Memory B cell (primary cell): Measurements from ENCODE around the gene UBE2O.

Source experiments
- ATAC-seq: fragments of 150-1000 bp; cut with Tn5 transposase; 2 replicates; pipeline ENCODE4 v1.10.0; 2021; ENCODE audit warnings: low read depth, mild to moderate bottlenecking, moderate library complexity
- DNase-seq, 2 donors: peaks; one replicate each; pipeline ENCODE4 v3.0.0; 2022; ENCODE audit warnings: low spot score in 2 of 2
- H3K27ac Mint-ChIP-seq: one replicate; pipeline ENCODE4 v1.8.0; 2022; ENCODE audit warnings: mild to moderate bottlenecking, moderate library complexity, mixed read lengths
- H3K27me3 Mint-ChIP-seq: one replicate; pipeline ENCODE4 v1.8.0; 2022; ENCODE audit warnings: mixed read lengths
- H3K36me3 Mint-ChIP-seq: one replicate; pipeline ENCODE4 v1.8.0; 2022; ENCODE audit warnings: mild to moderate bottlenecking, mixed read lengths
- H3K4me1 Mint-ChIP-seq: one replicate; pipeline ENCODE4 v1.8.0; 2022; ENCODE audit warnings: mixed read lengths
- H3K4me3 Mint-ChIP-seq: one replicate; pipeline ENCODE4 v1.8.0; 2022; ENCODE audit warnings: mild to moderate bottlenecking, moderate library complexity, mixed read lengths
- H3K9me3 Mint-ChIP-seq: one replicate; pipeline ENCODE4 v1.8.0; 2022; ENCODE audit warnings: mixed read lengths

The UBE2O gene

GRCh38 chr17:76383546-76384221, 69.3 kb downstream of the UBE2O start:
- Mint-ChIP-seq H3K4me1 (peaks cover 12% of the 10 kb centered on the region), H3K4me3 (peak overlapping the region; percentile 94), H3K27me3 (peaks cover 1% of the 10 kb centered on the region), H3K27ac (no peak overlapping the region), H3K36me3 (no peaks in the 10 kb centered on the region), H3K9me3 (no peaks in the 10 kb centered on the region)
- DNase-seq (peak; percentile 27 to 56), ATAC-seq (peak; percentile 31)

- H3K9me3 Mint-ChIP-seq, result no peaks in the 10 kb centered on the region
- ATAC-seq (peak; percentile 29), DNase-seq (peak in 1 of 2 donors; percentile 44)
- H3K4me1 Mint-ChIP-seq, result peaks cover 12% of the 10 kb centered on the region
- H3K27me3 Mint-ChIP-seq, result peaks cover 3% of the 10 kb centered on the region
- no peak overlapping the region for H3K27ac Mint-ChIP-seq
- H3K36me3 Mint-ChIP-seq, result no peaks in the 10 kb centered on the region
- peak overlapping the region; percentile 94 for H3K4me3 Mint-ChIP-seq
Observed at GRCh38 chr17:76382803-76383545, 70.0 kb downstream of the UBE2O start.

GRCh38 chr17:76382351-76382802, 70.6 kb downstream of the UBE2O start:
- DNase-seq (no peak), ATAC-seq (no peak)
- H3K36me3 Mint-ChIP-seq, result no peaks in the 10 kb centered on the region
- peaks cover 1% of the 10 kb centered on the region for H3K9me3 Mint-ChIP-seq
- peaks cover 5% of the 10 kb centered on the region for H3K27me3 Mint-ChIP-seq
- H3K27ac Mint-ChIP-seq, result no peak overlapping the region
- H3K4me1 Mint-ChIP-seq, result peaks cover 12% of the 10 kb centered on the region
- peak overlapping the region; percentile 73 for H3K4me3 Mint-ChIP-seq

- Mint-ChIP-seq H3K36me3 (no peaks in the 10 kb centered on the region), H3K27me3 (peaks cover 5% of the 10 kb centered on the region), H3K4me1 (peaks cover 12% of the 10 kb centered on the region), H3K4me3 (peak overlapping the region; percentile 34), H3K27ac (no peak overlapping the region), H3K9me3 (peaks cover 1% of the 10 kb centered on the region)
- ATAC-seq (no peak), DNase-seq (no peak)
Observed at GRCh38 chr17:76381633-76382350, 71.2 kb downstream of the UBE2O start.

GRCh38 chr17:76379646-76380376, 73.1 kb downstream of the UBE2O start:
- Mint-ChIP-seq H3K36me3 (no peaks in the 10 kb centered on the region), H3K27me3 (peaks cover 8% of the 10 kb centered on the region), H3K27ac (no peak overlapping the region), H3K4me1 (peaks cover 7% of the 10 kb centered on the region), H3K9me3 (peaks cover 1% of the 10 kb centered on the region), H3K4me3 (no peak overlapping the region)
- ATAC-seq (no peak), DNase-seq (no peak)

- H3K27me3 Mint-ChIP-seq, result peaks cover 8% of the 10 kb centered on the region
- ATAC-seq, result no peak
- no peaks in the 10 kb centered on the region for H3K36me3 Mint-ChIP-seq
- H3K9me3 Mint-ChIP-seq, result peaks cover 1% of the 10 kb centered on the region
- H3K4me3 Mint-ChIP-seq, result no peak overlapping the region
- H3K4me1 Mint-ChIP-seq, result peaks cover 7% of the 10 kb centered on the region
- DNase-seq, result no peak
- no peak overlapping the region for H3K27ac Mint-ChIP-seq
Observed at GRCh38 chr17:76379275-76379641, 73.7 kb downstream of the UBE2O start.

GRCh38 chr17:76378548-76379274, 74.2 kb downstream of the UBE2O start:
- Mint-ChIP-seq H3K4me3 (no peak overlapping the region), H3K4me1 (peaks cover 5% of the 10 kb centered on the region), H3K9me3 (peaks cover 1% of the 10 kb centered on the region), H3K27ac (no peak overlapping the region), H3K36me3 (no peaks in the 10 kb centered on the region), H3K27me3 (peaks cover 8% of the 10 kb centered on the region)
- no peak for ATAC-seq
- no peak for DNase-seq

GRCh38 chr17:76376318-76377133, 76.4 kb downstream of the UBE2O start:
- ATAC-seq (no peak), DNase-seq (no peak)
- Mint-ChIP-seq H3K27ac (no peak overlapping the region), H3K27me3 (peaks cover 11% of the 10 kb centered on the region), H3K36me3 (no peaks in the 10 kb centered on the region), H3K4me3 (no peak overlapping the region), H3K9me3 (peaks cover 1% of the 10 kb centered on the region), H3K4me1 (no peaks in the 10 kb centered on the region)

GRCh38 chr17:76371656-76372628, 81.0 kb downstream of the UBE2O start:
- ATAC-seq, result no peak

GRCh38 chr17:76370261-76370993, 82.5 kb downstream of the UBE2O start:
- H3K27me3 Mint-ChIP-seq, result peaks cover 9% of the 10 kb centered on the region
- DNase-seq (no peak), ATAC-seq (no peak)
- no peaks in the 10 kb centered on the region for H3K9me3 Mint-ChIP-seq
- H3K27ac Mint-ChIP-seq, result no peak overlapping the region
- H3K4me1 Mint-ChIP-seq, result no peaks in the 10 kb centered on the region
- H3K4me3 Mint-ChIP-seq, result no peak overlapping the region
- H3K36me3 Mint-ChIP-seq, result no peaks in the 10 kb centered on the region

More at GRCh38 chr17:76371656-76372628, 81.0 kb downstream of the UBE2O start:
- H3K9me3 Mint-ChIP-seq, result no peaks in the 10 kb centered on the region
- no peaks in the 10 kb centered on the region for H3K36me3 Mint-ChIP-seq
- H3K4me3 Mint-ChIP-seq, result no peak overlapping the region
- no peaks in the 10 kb centered on the region for H3K4me1 Mint-ChIP-seq
- no peak overlapping the region for H3K27ac Mint-ChIP-seq
- DNase-seq, result no peak
- H3K27me3 Mint-ChIP-seq, result peaks cover 9% of the 10 kb centered on the region

- H3K36me3 Mint-ChIP-seq, result no peaks in the 10 kb centered on the region
- no peaks in the 10 kb centered on the region for H3K4me1 Mint-ChIP-seq
- ATAC-seq (no peak), DNase-seq (no peak)
- H3K27me3 Mint-ChIP-seq, result peaks cover 7% of the 10 kb centered on the region
- H3K9me3 Mint-ChIP-seq, result no peaks in the 10 kb centered on the region
- H3K27ac Mint-ChIP-seq, result no peak overlapping the region
- H3K4me3 Mint-ChIP-seq, result no peak overlapping the region
Observed at GRCh38 chr17:76369804-76370203, 83.1 kb downstream of the UBE2O start.
